ENCODE data around the gene PLA2R1. TPM values are rescaled to one million over a fixed set of nuclear protein-coding genes. Genes with fewer than 3 reads are reported as not detected.

PLA2R1 gene
- total and polyA plus RNA-seq, 2 donors (not counting 1 experiment from before 2014, with no cell fraction given): 8.0 to 8.3 TPM

- Histone ChIP-seq H3K9ac (ENCODE audit: insufficient read depth, low read length) (no peak overlapping the region), H4K20me1 (ENCODE audit: control insufficient read depth, extremely low read depth, insufficient read depth, low read length) (no peaks in the 10 kb centered on the region), H3K4me3 (replicated peaks in 1 of 4; ENCODE audit: control extremely low read depth in 1 of 4, insufficient read depth in 1 of 4, low read depth in 3 of 4, low read length in 4 of 4) (no peak overlapping the region), H3K9me3 (ENCODE audit: control insufficient read depth, insufficient read depth, low read depth, low read length) (no peaks in the 10 kb centered on the region), H3K27me3 (ENCODE audit: control insufficient read depth, insufficient read depth, low read length) (no peaks in the 10 kb centered on the region), H3K79me2 (ENCODE audit: control insufficient read depth, insufficient read depth, low read length) (no peaks in the 10 kb centered on the region), H3K4me2 (ENCODE audit: extremely low read depth, insufficient read depth, low read length) (no peak overlapping the region), H2AFZ (ENCODE audit: low read length) (no peak overlapping the region), H3K4me1 (ENCODE audit: control insufficient read depth, extremely low read depth, insufficient read depth, low read length) (no peaks in the 10 kb centered on the region), H3K27ac (ENCODE audit: insufficient read depth, low read length) (no peak overlapping the region), H3K36me3 (ENCODE audit: control insufficient read depth, insufficient read depth, low read length) (no peaks in the 10 kb centered on the region)
- TF ChIP-seq EZH2 (IDR thresholded peaks at IDR 0.05; ENCODE audit: low read length, missing control alignments): no peak
- TF ChIP-seq CTCF (conservative IDR thresholded peaks at IDR 0.05 in 1 of 2, IDR thresholded peaks at IDR 0.05 in 1 of 2; ENCODE audit: low read depth in 1 of 2, low read length in 2 of 2): no peak
- no peak for DNase-seq (ENCODE audit: low read depth in 2 of 2)
Measured at GRCh38 chr2:160109243-160109642, 46.8 kb upstream of the PLA2R1 start.

GRCh38 chr2:160108646-160109045 lies 46.2 kb upstream of the PLA2R1 start:
- no peaks in the 10 kb centered on the region for H3K27me3 ChIP-seq (ENCODE audit: control insufficient read depth, insufficient read depth, low read length)
- no peak overlapping the region for H3K4me3 ChIP-seq (replicated peaks in 1 of 4; ENCODE audit: control extremely low read depth in 1 of 4, insufficient read depth in 1 of 4, low read depth in 3 of 4, low read length in 4 of 4)
- TF ChIP-seq CTCF (conservative IDR thresholded peaks at IDR 0.05 in 1 of 2, IDR thresholded peaks at IDR 0.05 in 1 of 2; ENCODE audit: low read depth in 1 of 2, low read length in 2 of 2): no peak
- TF ChIP-seq EZH2 (IDR thresholded peaks at IDR 0.05; ENCODE audit: low read length, missing control alignments): no peak
- DNase-seq (ENCODE audit: low read depth in 2 of 2): no peak
- H3K79me2 ChIP-seq (ENCODE audit: control insufficient read depth, insufficient read depth, low read length): no peaks in the 10 kb centered on the region
- no peak overlapping the region for H3K9ac ChIP-seq (ENCODE audit: insufficient read depth, low read length)
- H3K36me3 ChIP-seq (ENCODE audit: control insufficient read depth, insufficient read depth, low read length): no peaks in the 10 kb centered on the region
- no peaks in the 10 kb centered on the region for H3K9me3 ChIP-seq (ENCODE audit: control insufficient read depth, insufficient read depth, low read depth, low read length)
- no peaks in the 10 kb centered on the region for H3K4me1 ChIP-seq (ENCODE audit: control insufficient read depth, extremely low read depth, insufficient read depth, low read length)
- H4K20me1 ChIP-seq (ENCODE audit: control insufficient read depth, extremely low read depth, insufficient read depth, low read length): no peaks in the 10 kb centered on the region
- no peak overlapping the region for H3K4me2 ChIP-seq (ENCODE audit: extremely low read depth, insufficient read depth, low read length)
- H2AFZ ChIP-seq (ENCODE audit: low read length): no peak overlapping the region
- no peak overlapping the region for H3K27ac ChIP-seq (ENCODE audit: insufficient read depth, low read length)

GRCh38 chr2:160105366-160105765 lies 43.0 kb upstream of the PLA2R1 start:
- Histone ChIP-seq H3K9me3 (ENCODE audit: control insufficient read depth, insufficient read depth, low read depth, low read length) (no peaks in the 10 kb centered on the region), H2AFZ (ENCODE audit: low read length) (no peak overlapping the region), H3K9ac (ENCODE audit: insufficient read depth, low read length) (no peak overlapping the region), H4K20me1 (ENCODE audit: control insufficient read depth, extremely low read depth, insufficient read depth, low read length) (no peaks in the 10 kb centered on the region), H3K4me3 (replicated peaks in 1 of 4; ENCODE audit: control extremely low read depth in 1 of 4, insufficient read depth in 1 of 4, low read depth in 3 of 4, low read length in 4 of 4) (no peak overlapping the region), H3K27me3 (ENCODE audit: control insufficient read depth, insufficient read depth, low read length) (no peaks in the 10 kb centered on the region), H3K36me3 (ENCODE audit: control insufficient read depth, insufficient read depth, low read length) (no peaks in the 10 kb centered on the region), H3K4me2 (ENCODE audit: extremely low read depth, insufficient read depth, low read length) (no peak overlapping the region), H3K4me1 (ENCODE audit: control insufficient read depth, extremely low read depth, insufficient read depth, low read length) (no peaks in the 10 kb centered on the region), H3K79me2 (ENCODE audit: control insufficient read depth, insufficient read depth, low read length) (no peaks in the 10 kb centered on the region), H3K27ac (ENCODE audit: insufficient read depth, low read length) (no peak overlapping the region)
- DNase-seq (ENCODE audit: low read depth in 2 of 2): no peak
- TF ChIP-seq EZH2 (IDR thresholded peaks at IDR 0.05; ENCODE audit: low read length, missing control alignments) (no peak), CTCF (conservative IDR thresholded peaks at IDR 0.05 in 1 of 2, IDR thresholded peaks at IDR 0.05 in 1 of 2; ENCODE audit: low read depth in 1 of 2, low read length in 2 of 2) (no peak)

All from fibroblast of lung (primary cell).